Right renal cortex interstitium (tissue), 3 donors: ENCODE data around the gene CNTLN. TPM values are rescaled to one million over a fixed set of nuclear protein-coding genes. Genes with fewer than 3 reads are reported as not detected.
"Not testable (repeated sequence)": the region's sequence is repeated elsewhere in the genome, so short reads cannot be mapped to it uniquely, and the experiment has no call there.

Source experiments
- DNase-seq, 3 donors: peaks; one replicate each; pipeline ENCODE4 v3.0.0-alpha.2; 2013; ENCODE audit warnings: low read depth in 3 of 3, low spot score in 2 of 3
- polyA plus RNA-seq, 3 donors: library from polyadenylated mRNA; unstranded; fragments of 120-200 nt; gene quantifications; one replicate each; pipeline ENCODE4 v1.2.1, GENCODE V29; 2013; ENCODE audit not compliant: insufficient read length in 3 of 3

CNTLN gene
- polyA plus RNA-seq, 3 donors, result 13.4 to 14.9 (median 14.0) TPM

DNA sequence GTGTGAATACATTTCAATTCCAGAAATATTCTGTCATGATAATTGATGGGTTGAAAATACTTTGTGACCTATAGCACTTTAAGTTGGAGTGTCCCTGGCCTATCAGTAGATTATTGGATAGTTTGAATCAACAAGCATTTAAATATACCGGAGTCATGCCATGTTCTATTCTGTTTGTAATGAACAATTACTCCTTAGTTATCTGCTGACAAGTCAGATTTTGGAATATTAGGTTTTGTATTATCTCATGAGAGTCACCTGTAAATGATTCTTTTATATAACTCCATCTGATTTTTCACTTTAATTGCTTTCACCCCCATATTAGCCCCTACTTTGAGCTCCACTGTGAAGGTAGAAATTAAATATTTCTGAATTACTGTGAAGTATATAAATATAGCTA is 351.6 kb downstream of the CNTLN start:
- DNase-seq, result no peak

GRCh38 chr9:17487467-17487866 is 352.6 kb downstream of the CNTLN start:
- no peak for DNase-seq

- DNase-seq, result no peak
Measured at GRCh38 chr9:17488662-17489061, 353.8 kb downstream of the CNTLN start.

DNA sequence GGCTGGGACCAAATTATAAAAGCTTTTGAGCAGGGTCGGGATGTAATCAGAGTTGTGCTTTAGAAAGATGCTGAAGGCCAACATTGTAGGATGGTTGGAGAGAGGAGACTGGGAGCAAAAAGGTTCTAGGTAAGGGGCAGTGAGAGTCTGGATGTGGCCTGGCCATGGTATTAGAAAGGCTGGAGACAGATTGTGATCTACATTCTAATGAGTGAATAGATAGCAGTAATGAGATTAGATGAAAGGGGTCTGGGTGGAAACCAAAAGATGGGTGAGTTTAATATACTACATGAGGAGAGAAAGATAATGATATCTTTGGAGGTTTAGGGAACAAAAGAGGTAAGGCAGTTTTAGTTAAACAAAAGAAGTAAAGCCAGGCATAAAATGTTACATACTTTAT is 355.3 kb downstream of the CNTLN start:
- no peak for DNase-seq

DNA sequence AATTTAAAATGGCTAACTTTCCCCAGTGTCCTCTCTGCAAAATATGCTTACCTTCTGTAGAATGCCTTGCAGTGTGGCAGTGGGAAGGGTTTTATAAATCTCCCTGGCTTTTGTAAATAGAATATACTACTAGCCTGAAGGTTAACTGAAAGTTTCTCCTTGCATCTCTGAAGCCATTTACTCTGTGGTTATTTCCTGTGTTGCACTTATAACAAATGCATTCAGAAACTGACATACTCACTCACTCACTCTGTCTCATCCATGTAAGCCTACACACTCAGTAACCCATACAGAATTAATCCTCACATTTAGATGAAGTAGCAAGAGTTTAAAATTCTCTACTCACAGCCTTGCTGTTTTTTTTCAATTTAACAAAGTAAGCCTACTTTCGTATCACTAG is 356.9 kb downstream of the CNTLN start:
- DNase-seq, result no peak

DNA sequence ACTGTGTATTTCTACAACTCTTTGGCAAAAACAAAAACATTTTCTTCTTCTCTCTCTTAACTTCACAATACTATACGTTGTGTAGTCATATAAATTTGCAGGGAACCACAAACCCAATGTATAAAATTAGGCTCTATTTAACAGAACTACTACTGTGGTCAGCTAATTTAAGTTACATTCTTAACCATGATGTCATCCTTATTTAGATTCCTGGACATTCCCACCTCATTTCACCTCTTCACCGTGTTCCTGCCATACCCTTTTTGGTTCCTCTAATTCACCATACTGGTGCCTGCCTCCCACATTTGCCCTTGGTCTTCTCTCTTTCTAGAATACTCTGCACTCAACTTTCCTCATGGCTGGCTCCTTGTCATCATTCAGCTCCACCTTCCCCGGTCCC is 368.4 kb downstream of the CNTLN start:
- no peak for DNase-seq

- no peak for DNase-seq
Measured at GRCh38 chr9:17509151-17509550, 374.3 kb downstream of the CNTLN start.

DNA sequence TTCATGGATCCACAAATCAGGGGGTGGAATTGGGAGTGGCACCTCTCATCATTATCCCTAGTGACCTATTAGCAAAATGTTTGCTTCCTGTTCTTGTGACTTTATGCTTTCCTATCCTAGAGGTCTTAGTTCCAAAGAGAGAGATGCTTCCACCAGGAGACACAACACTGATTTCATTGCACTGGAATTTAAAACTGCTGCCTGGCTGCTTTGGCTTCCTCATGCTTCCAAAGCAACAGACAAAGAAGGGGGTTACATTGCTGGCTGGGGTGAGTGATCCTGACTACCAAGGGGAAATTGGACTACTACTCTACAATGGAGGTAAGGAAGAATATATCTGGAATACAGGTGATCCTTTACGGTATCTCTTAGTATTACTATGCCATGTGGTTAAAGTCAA is 374.9 kb downstream of the CNTLN start:
- no peak for DNase-seq

DNA sequence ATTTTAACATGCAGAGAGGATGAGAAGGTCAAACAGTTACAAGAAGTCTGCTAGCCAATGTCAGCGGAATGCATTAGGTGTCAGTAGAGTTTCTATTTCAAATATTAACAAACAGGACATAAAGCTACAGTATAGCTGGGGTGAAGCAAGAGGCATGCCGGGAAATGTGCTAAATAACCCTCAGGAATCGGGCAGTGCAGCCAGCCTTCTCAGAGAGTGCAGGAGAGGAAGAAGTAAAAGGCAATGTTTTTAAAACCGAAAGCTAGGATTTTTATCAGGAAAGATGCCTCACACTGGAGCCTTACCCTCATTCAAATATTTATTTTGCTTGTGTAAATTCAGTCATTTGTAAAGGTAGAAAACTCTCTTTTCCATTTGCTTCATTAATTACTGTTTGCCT is 384.9 kb downstream of the CNTLN start:
- no peak for DNase-seq

GRCh38 chr9:17520268-17521064 is 385.6 kb downstream of the CNTLN start:
- no peak for DNase-seq

GRCh38 chr9:17521100-17521855 is 386.4 kb downstream of the CNTLN start:
- DNase-seq, result no peak

DNA sequence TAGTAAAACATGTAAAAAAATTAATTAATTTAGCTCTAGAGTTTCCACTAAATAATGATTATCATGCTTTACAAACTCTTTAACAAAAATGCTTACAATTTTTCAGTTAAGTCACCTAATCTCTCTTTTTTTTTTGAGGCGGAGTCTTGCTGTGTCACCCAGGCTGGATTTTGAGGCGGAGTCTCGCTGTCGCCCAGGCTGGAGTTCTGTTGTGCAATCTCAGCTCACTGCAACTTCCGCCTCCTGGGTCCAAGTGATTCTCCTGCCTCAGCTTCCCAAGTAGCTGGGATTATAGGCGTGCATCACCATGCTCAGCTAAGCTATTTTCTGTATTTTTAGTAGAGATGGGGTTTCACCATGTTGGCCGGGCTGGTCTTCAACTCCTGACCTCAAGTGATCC is 391.9 kb downstream of the CNTLN start:
- not testable (repeated sequence) for DNase-seq

DNA sequence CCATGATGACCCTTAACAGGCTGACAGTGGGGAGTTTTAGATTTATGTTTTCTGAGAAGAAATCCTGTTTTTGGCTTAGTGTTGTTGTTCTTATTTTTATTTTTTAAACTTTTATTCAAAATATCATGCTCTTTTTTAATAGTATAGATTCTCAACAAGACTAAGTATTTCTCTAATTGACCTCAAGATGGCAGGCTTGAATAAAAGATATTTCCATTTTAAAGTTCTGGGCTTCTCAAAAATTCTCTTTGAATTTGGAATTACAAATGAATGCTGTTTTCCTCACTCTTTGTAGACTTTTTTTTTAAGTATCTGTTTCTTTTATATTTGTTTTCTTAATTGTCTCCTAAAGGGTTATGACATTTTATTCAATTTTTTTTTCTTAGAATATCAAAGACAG is 394.0 kb downstream of the CNTLN start:
- DNase-seq, result no peak

DNA sequence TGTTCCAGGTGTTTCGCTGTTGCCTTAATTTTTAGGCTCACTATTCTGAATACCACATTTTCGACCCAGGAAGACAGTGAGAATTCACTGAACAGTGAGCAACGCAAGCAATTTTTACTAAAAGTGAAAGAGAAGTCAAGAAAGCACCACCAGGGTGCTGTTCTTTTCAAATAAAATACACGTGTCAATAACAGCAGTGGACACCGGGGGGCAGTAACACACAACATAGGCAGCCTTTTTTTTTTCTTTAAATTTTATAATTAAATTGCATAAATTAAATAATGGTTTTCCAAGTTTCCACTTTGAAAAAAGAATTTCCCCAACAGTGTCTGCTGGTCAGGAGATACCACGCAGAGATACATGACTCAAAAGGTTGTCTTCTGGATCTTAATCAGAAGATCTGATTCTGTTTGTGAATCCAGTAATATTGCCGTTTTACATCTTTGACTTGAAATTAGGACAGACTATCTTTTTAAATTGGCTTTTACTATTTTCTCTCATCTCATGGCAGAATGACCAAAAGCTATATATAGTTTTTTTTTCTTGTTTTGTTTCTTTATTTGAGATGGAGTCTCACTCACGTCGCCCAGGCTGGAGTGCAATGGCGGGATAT is 396.9 kb downstream of the CNTLN start:
- DNase-seq, result peak in 2 of 3 donors; percentile 39 to 44

GRCh38 chr9:17532461-17532860 is 397.6 kb downstream of the CNTLN start:
- no peak for DNase-seq

DNA sequence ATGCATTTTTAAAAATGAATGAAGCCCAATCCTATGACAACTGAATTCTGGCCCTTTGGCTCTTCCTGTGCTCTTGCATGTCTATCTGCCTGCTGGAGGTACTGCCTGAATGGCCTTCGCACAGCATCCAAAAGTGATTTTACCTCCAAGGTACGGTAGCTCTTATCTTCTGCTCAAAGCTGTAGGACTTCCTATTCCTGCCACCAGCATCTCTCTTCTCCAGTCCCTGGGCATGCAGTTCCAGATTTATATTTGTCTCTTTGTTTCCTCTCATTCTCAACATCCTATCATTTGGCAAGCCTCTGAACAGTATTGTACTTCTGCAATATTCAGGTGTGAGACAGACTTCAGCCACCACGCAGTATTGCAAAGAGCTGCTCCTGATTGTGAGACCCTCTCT is 400.3 kb downstream of the CNTLN start:
- DNase-seq, result no peak

DNA sequence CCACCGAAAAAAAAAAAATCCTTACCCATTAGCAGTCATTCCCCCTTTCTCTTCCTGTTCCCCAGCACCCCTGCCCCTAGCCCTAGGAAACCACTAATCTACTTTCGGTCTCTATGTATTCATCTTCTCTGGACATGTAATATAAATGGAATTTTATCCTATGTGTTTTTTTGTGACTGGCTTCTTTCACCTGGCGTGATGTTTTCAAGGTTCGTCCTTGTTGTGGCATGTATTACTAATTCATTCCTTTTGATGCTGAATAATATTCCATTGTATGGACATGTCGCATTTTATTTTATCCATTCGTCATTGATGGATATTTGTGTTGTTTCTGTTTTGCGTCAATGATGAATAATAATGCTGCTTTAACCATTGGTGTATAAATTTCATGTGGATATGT is 401.2 kb downstream of the CNTLN start:
- DNase-seq, result no peak

DNA sequence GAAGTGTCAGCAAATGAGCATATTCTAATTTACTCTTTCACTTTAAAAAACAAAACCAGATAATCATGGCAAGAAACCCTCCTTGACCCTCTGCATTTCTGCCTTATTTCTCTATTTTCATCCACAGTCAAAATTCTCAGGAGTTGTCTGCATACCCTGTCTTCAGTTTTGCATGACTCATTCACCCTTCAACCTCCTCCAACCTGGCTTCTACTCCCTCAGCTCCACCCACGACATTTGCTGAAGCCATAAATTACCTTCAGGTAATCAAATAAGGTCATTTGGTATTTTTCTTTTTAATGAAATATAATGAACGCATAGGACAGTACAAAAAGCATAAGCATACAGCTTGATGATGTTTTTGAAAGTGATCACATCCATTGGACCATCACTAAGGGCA is 416.2 kb downstream of the CNTLN start:
- DNase-seq, result no peak
